ENCODE data around the gene ACAD11.
A peak's percentile ranks its signal among the peaks of the same experiment; 100 is the strongest.

The ACAD11 gene

GRCh38 chr3:132569153-132569552, 90.5 kb downstream of the ACAD11 start:
- 74% methylated on average over 2 of the region's 2 CpGs for WGBS
- H2BK5ac ChIP-seq (ENCODE audit: low read depth, low read length, poor library complexity, severe bottlenecking), result no peak overlapping the region

GRCh38 chr3:132568422-132568821, 91.2 kb downstream of the ACAD11 start:
- Histone ChIP-seq H3K27ac (ENCODE audit: low read length, poor library complexity, severe bottlenecking) (no peak overlapping the region), H2BK12ac (ENCODE audit: low read length in 2 of 2) (no peak overlapping the region)
- WGBS, result 100% methylated on average over 1 of the region's 2 CpGs

More at GRCh38 chr3:132569153-132569552, 90.5 kb downstream of the ACAD11 start:
- Histone ChIP-seq H3K14ac (ENCODE audit: low read length in 2 of 2) (no peak overlapping the region), H2AK5ac (ENCODE audit: low read length, severe bottlenecking) (no peak overlapping the region), H3K27ac (ENCODE audit: low read length, poor library complexity, severe bottlenecking) (no peak overlapping the region), H2AFZ (ENCODE audit: low read depth, low read length) (no peak overlapping the region), H4K91ac (ENCODE audit: low read length) (no peak overlapping the region), H4K8ac (ENCODE audit: low read length) (no peak overlapping the region), H3K4me1 (ENCODE audit: control insufficient read depth, insufficient read depth, low read depth, low read length) (no peaks in the 10 kb centered on the region), H2BK12ac (ENCODE audit: low read length in 2 of 2) (no peak overlapping the region), H2BK120ac (ENCODE audit: low read depth, low read length) (no peak overlapping the region), H2BK15ac (ENCODE audit: low read depth, poor library complexity, severe bottlenecking) (no peak overlapping the region), H3K27me3 (ENCODE audit: control insufficient read depth in 1 of 2, insufficient read depth in 1 of 2, low read length in 2 of 2) (no peaks in the 10 kb centered on the region), H3K9ac (ENCODE audit: low read length) (peak overlapping the region; percentile 84), H3K36me3 (ENCODE audit: control insufficient read depth in 1 of 2, insufficient read depth in 2 of 2, low read depth in 1 of 2, low read length in 2 of 2) (peaks cover 3 to 4% of the 10 kb centered on the region in 2 experiments), H3K9me3 (ENCODE audit: control insufficient read depth, low read length) (no peaks in the 10 kb centered on the region), H3K4me3 (ENCODE audit: insufficient read depth in 1 of 2, low read depth in 1 of 2, low read length in 2 of 2) (no peak overlapping the region), H3K18ac (ENCODE audit: low read depth in 1 of 2, low read length in 2 of 2) (no peak overlapping the region), H3K4ac (ENCODE audit: low read depth in 1 of 2, low read length in 2 of 2) (no peak overlapping the region), H3K79me1 (replicated peaks; ENCODE audit: low read length, poor library complexity, severe bottlenecking) (no peaks in the 10 kb centered on the region), H3K4me2 (ENCODE audit: low read length, poor library complexity, severe bottlenecking) (no peak overlapping the region), H3K23ac (ENCODE audit: low read length in 2 of 2) (no peak overlapping the region)
- peak; percentile 19 for DNase-seq

GRCh38 chr3:132564070-132564465, 95.5 kb downstream of the ACAD11 start:
- Histone ChIP-seq H2BK15ac (ENCODE audit: low read depth, poor library complexity, severe bottlenecking) (no peak overlapping the region), H2AK5ac (ENCODE audit: low read length, severe bottlenecking) (no peak overlapping the region), H3K9me3 (ENCODE audit: control insufficient read depth, low read length) (peaks cover 4% of the 10 kb centered on the region), H3K9ac (ENCODE audit: low read length) (peak overlapping the region; percentile 71), H4K8ac (ENCODE audit: low read length) (no peak overlapping the region), H3K4ac (ENCODE audit: low read depth in 1 of 2, low read length in 2 of 2) (no peak overlapping the region), H2BK12ac (ENCODE audit: low read length in 2 of 2) (no peak overlapping the region), H2BK5ac (ENCODE audit: low read depth, low read length, poor library complexity, severe bottlenecking) (no peak overlapping the region), H3K4me2 (ENCODE audit: low read length, poor library complexity, severe bottlenecking) (no peak overlapping the region), H3K27me3 (ENCODE audit: control insufficient read depth in 1 of 2, insufficient read depth in 1 of 2, low read length in 2 of 2) (no peaks in the 10 kb centered on the region), H2AFZ (ENCODE audit: low read depth, low read length) (no peak overlapping the region), H3K4me1 (ENCODE audit: control insufficient read depth, insufficient read depth, low read depth, low read length) (peaks cover 2% of the 10 kb centered on the region), H2BK120ac (ENCODE audit: low read depth, low read length) (no peak overlapping the region), H3K14ac (ENCODE audit: low read length in 2 of 2) (no peak overlapping the region), H3K36me3 (ENCODE audit: control insufficient read depth in 1 of 2, insufficient read depth in 2 of 2, low read depth in 1 of 2, low read length in 2 of 2) (peaks cover 3 to 16% of the 10 kb centered on the region in 2 experiments), H3K18ac (ENCODE audit: low read depth in 1 of 2, low read length in 2 of 2) (no peak overlapping the region), H3K23ac (ENCODE audit: low read length in 2 of 2) (no peak overlapping the region), H3K4me3 (ENCODE audit: insufficient read depth in 1 of 2, low read depth in 1 of 2, low read length in 2 of 2) (no peak overlapping the region), H3K79me1 (replicated peaks; ENCODE audit: low read length, poor library complexity, severe bottlenecking) (no peaks in the 10 kb centered on the region), H3K27ac (ENCODE audit: low read length, poor library complexity, severe bottlenecking) (no peak overlapping the region), H4K91ac (ENCODE audit: low read length) (no peak overlapping the region)
- 100% methylated on average over 1 of the region's 2 CpGs for WGBS
- no peak for DNase-seq

More at GRCh38 chr3:132568422-132568821, 91.2 kb downstream of the ACAD11 start:
- peak overlapping the region; percentile 84 for H3K9ac ChIP-seq (ENCODE audit: low read length)
- no peak overlapping the region for H2BK15ac ChIP-seq (ENCODE audit: low read depth, poor library complexity, severe bottlenecking)
- no peaks in the 10 kb centered on the region for H3K9me3 ChIP-seq (ENCODE audit: control insufficient read depth, low read length)
- H2BK5ac ChIP-seq (ENCODE audit: low read depth, low read length, poor library complexity, severe bottlenecking), result no peak overlapping the region
- no peak overlapping the region for H3K18ac ChIP-seq (ENCODE audit: low read depth in 1 of 2, low read length in 2 of 2)
- H2AK5ac ChIP-seq (ENCODE audit: low read length, severe bottlenecking), result no peak overlapping the region
- H4K8ac ChIP-seq (ENCODE audit: low read length), result no peak overlapping the region
- H3K27me3 ChIP-seq (ENCODE audit: control insufficient read depth in 1 of 2, insufficient read depth in 1 of 2, low read length in 2 of 2), result no peaks in the 10 kb centered on the region
- H3K23ac ChIP-seq (ENCODE audit: low read length in 2 of 2), result no peak overlapping the region
- DNase-seq, result no peak
- H3K4ac ChIP-seq (ENCODE audit: low read depth in 1 of 2, low read length in 2 of 2), result no peak overlapping the region
- no peak overlapping the region for H3K4me3 ChIP-seq (ENCODE audit: insufficient read depth in 1 of 2, low read depth in 1 of 2, low read length in 2 of 2)
- H2BK120ac ChIP-seq (ENCODE audit: low read depth, low read length), result no peak overlapping the region
- no peaks in the 10 kb centered on the region for H3K79me1 ChIP-seq (replicated peaks; ENCODE audit: low read length, poor library complexity, severe bottlenecking)
- H2AFZ ChIP-seq (ENCODE audit: low read depth, low read length), result no peak overlapping the region
- H3K36me3 ChIP-seq (ENCODE audit: control insufficient read depth in 1 of 2, insufficient read depth in 2 of 2, low read depth in 1 of 2, low read length in 2 of 2), result peaks cover 3 to 4% of the 10 kb centered on the region in 2 experiments
- H4K91ac ChIP-seq (ENCODE audit: low read length), result no peak overlapping the region
- no peak overlapping the region for H3K4me2 ChIP-seq (ENCODE audit: low read length, poor library complexity, severe bottlenecking)
- no peaks in the 10 kb centered on the region for H3K4me1 ChIP-seq (ENCODE audit: control insufficient read depth, insufficient read depth, low read depth, low read length)
- no peak overlapping the region for H3K14ac ChIP-seq (ENCODE audit: low read length in 2 of 2)

- 95% methylated on average over 2 of the region's 4 CpGs for WGBS
Measured at GRCh38 chr3:132563420-132564069, 96.1 kb downstream of the ACAD11 start.

More at GRCh38 chr3:132563420-132564069, 96.1 kb downstream of the ACAD11 start:
- H3K23ac ChIP-seq (ENCODE audit: low read length in 2 of 2), result no peak overlapping the region
- no peak overlapping the region for H3K27ac ChIP-seq (ENCODE audit: low read length, poor library complexity, severe bottlenecking)
- H3K4me1 ChIP-seq (ENCODE audit: control insufficient read depth, insufficient read depth, low read depth, low read length), result peaks cover 2% of the 10 kb centered on the region
- no peak overlapping the region for H4K91ac ChIP-seq (ENCODE audit: low read length)
- no peak overlapping the region for H4K8ac ChIP-seq (ENCODE audit: low read length)
- H3K4ac ChIP-seq (ENCODE audit: low read depth in 1 of 2, low read length in 2 of 2), result no peak overlapping the region
- peaks cover 4% of the 10 kb centered on the region for H3K9me3 ChIP-seq (ENCODE audit: control insufficient read depth, low read length)
- peak overlapping the region; percentile 71 for H3K9ac ChIP-seq (ENCODE audit: low read length)
- H2AK5ac ChIP-seq (ENCODE audit: low read length, severe bottlenecking), result no peak overlapping the region
- no peak for DNase-seq
- H2BK12ac ChIP-seq (ENCODE audit: low read length in 2 of 2), result no peak overlapping the region
- H3K79me1 ChIP-seq (replicated peaks; ENCODE audit: low read length, poor library complexity, severe bottlenecking), result no peaks in the 10 kb centered on the region
- H3K4me2 ChIP-seq (ENCODE audit: low read length, poor library complexity, severe bottlenecking), result no peak overlapping the region
- no peak overlapping the region for H2BK120ac ChIP-seq (ENCODE audit: low read depth, low read length)
- H3K36me3 ChIP-seq (ENCODE audit: control insufficient read depth in 1 of 2, insufficient read depth in 2 of 2, low read depth in 1 of 2, low read length in 2 of 2), result peaks cover 3 to 21% of the 10 kb centered on the region in 2 experiments
- no peak overlapping the region for H3K14ac ChIP-seq (ENCODE audit: low read length in 2 of 2)
- H3K27me3 ChIP-seq (ENCODE audit: control insufficient read depth in 1 of 2, insufficient read depth in 1 of 2, low read length in 2 of 2), result no peaks in the 10 kb centered on the region
- H3K18ac ChIP-seq (ENCODE audit: low read depth in 1 of 2, low read length in 2 of 2), result no peak overlapping the region
- no peak overlapping the region for H2AFZ ChIP-seq (ENCODE audit: low read depth, low read length)
- H2BK5ac ChIP-seq (ENCODE audit: low read depth, low read length, poor library complexity, severe bottlenecking), result no peak overlapping the region
- no peak overlapping the region for H3K4me3 ChIP-seq (ENCODE audit: insufficient read depth in 1 of 2, low read depth in 1 of 2, low read length in 2 of 2)
- no peak overlapping the region for H2BK15ac ChIP-seq (ENCODE audit: low read depth, poor library complexity, severe bottlenecking)

Data from mesenchymal stem cell (in vitro differentiated cells and primary cell).